Spleen (tissue), 11 donors: ENCODE results near the gene HOXB4. TPM values are rescaled to one million over a fixed set of nuclear protein-coding genes. Genes with fewer than 3 reads are reported as not detected.
A peak's percentile ranks its signal among the peaks of the same experiment; 100 is the strongest.

ENCODE experiments used
- DNase-seq: peaks from one replicate; pipeline ENCODE4 v3.0.0-alpha.2; 2020
- H3K27ac ChIP-seq, 8 donors: fragments of 200-600 bp; sonication (generic) in 7 of 8; 1 replicate in 4 of 8; 2 replicates in 4 of 8; pipeline versions ENCODE4 v1.5.0 to v1.8.0; 2016 to 2021; ENCODE audit warnings: inconsistent platforms in 4 of 8, mild to moderate bottlenecking in 4 of 8, moderate library complexity in 1 of 8
- H3K27me3 ChIP-seq, 7 donors: fragments of 200-600 bp; sonication (generic) in 6 of 7; replicated peaks in 1 of 7; 1 replicate in 4 of 7; 2 replicates in 3 of 7; pipeline versions ENCODE4 v1.5.0 to v1.8.0; 2016 to 2021; ENCODE audit warnings: inconsistent platforms in 3 of 7, mild to moderate bottlenecking in 1 of 7
- H3K36me3 ChIP-seq, 6 donors: fragments of 200-600 bp; sonication (generic) in 5 of 6; 1 replicate in 4 of 6; 2 replicates in 2 of 6; pipeline versions ENCODE4 v1.5.0 to v1.8.0; 2016 to 2021; ENCODE audit warnings: inconsistent platforms in 2 of 6
- H3K4me1 ChIP-seq, 6 donors: fragments of 200-600 bp; sonication (generic) in 5 of 6; 1 replicate in 3 of 6; 2 replicates in 3 of 6; pipeline versions ENCODE4 v1.5.0 to v1.8.0; 2016 to 2021; ENCODE audit warnings: inconsistent platforms in 3 of 6
- H3K4me3 ChIP-seq, 8 donors: fragments of 200-600 bp; sonication (generic) in 7 of 8; 1 replicate in 4 of 8; 2 replicates in 4 of 8; pipeline versions ENCODE4 v1.5.0 to v1.8.0; 2016 to 2021; ENCODE audit warnings: inconsistent platforms in 4 of 8, mild to moderate bottlenecking in 4 of 8, moderate library complexity in 2 of 8
- H3K9me3 ChIP-seq, 8 donors: fragments of 200-600 bp; sonication (generic) in 7 of 8; 1 replicate in 4 of 8; 2 replicates in 4 of 8; pipeline versions ENCODE4 v1.5.0 to v1.8.0; 2016 to 2021; ENCODE audit warnings: inconsistent platforms in 4 of 8
- POLR2A ChIP-seq, 3 donors: fragments of 450-650 bp; IDR thresholded peaks; one replicate each; pipeline ENCODE4 v1.5.1; 2017; ENCODE audit warnings: antibody characterized with exemption in 3 of 3, mild to moderate bottlenecking in 1 of 3
- POLR2AphosphoS5 ChIP-seq, 3 donors: sonication (generic); formaldehyde crosslinking; IDR thresholded peaks; one replicate each; pipeline ENCODE4 v1.5.1; 2017; ENCODE audit warnings: antibody characterized with exemption in 3 of 3
- WGBS, 5 donors: extraction: QIAGEN DNeasy Blood & Tissue Kit in 3 of 5; methylation state at CpG; one replicate each; pipeline versions ENCODE4 v1.1.5 to v1.1.7; 2013 to 2018; 5-methylcytosine and 5-hydroxymethylcytosine counted together
- intact Hi-C: fragments of 100-400 bp; cut with DNase I; formaldehyde crosslinking; loops from one replicate; pipeline ENCODE4 v1.15.0; 2023; ENCODE audit warnings: low total_unique reads
- polyA plus RNA-seq, 3 donors: library from polyadenylated mRNA; stranded (reverse); fragments of 200-250 nt; gene quantifications; one replicate each; pipeline ENCODE4 v1.2.1, GENCODE V29; 2013
- total RNA-seq, 7 donors: library from RNA; depleted of rRNA in 3 of 7; stranded (reverse); fragments of >200 nt in 3 of 7; fragmentation: NEBNext Ultra II Directional in 4 of 7; extraction: Animal tissue kit (Norgen Biotek cat#: 25700) in 4 of 7; gene quantifications; one replicate each; pipeline versions ENCODE4 v1.1.0 to v1.2.1, GENCODE V29; 2016 to 2021
- TF ChIP-seq, protein P1 (sequence below), 11 experiments: fragments of 200-600 bp in 7 of 11; fragments of 450-650 bp in 4 of 11; sonication (generic) in 4 of 11; IDR thresholded peaks in 8 of 11; conservative IDR thresholded peaks in 3 of 11; 1 replicate in 7 of 11; 2 replicates in 4 of 11; pipeline versions ENCODE4 v1.4.0 to v1.8.0; 2016 to 2021; ENCODE audit warnings: antibody characterized with exemption in 11 of 11, inconsistent platforms in 4 of 11, mild to moderate bottlenecking in 1 of 11
- donor health status: healthy with polysubstance abuse.
- donor health status: DM: no; HTN: no; CAD: no; lungs with moderate emphysema.
- donor health status: DM: no; HTN: no; CAD: no.
- donor health status: Bipolar disorder and iron deficiency.
- donor health status: healthy.
- donor health status: DM: no; HTN: no; CAD: no.
- donor health status: DM: yes; HTN: yes; CAD: no.

The HOXB4 gene
- total and polyA plus RNA-seq, 10 donors, result 1.9 to 6.4 (median 2.7) TPM

DNA sequence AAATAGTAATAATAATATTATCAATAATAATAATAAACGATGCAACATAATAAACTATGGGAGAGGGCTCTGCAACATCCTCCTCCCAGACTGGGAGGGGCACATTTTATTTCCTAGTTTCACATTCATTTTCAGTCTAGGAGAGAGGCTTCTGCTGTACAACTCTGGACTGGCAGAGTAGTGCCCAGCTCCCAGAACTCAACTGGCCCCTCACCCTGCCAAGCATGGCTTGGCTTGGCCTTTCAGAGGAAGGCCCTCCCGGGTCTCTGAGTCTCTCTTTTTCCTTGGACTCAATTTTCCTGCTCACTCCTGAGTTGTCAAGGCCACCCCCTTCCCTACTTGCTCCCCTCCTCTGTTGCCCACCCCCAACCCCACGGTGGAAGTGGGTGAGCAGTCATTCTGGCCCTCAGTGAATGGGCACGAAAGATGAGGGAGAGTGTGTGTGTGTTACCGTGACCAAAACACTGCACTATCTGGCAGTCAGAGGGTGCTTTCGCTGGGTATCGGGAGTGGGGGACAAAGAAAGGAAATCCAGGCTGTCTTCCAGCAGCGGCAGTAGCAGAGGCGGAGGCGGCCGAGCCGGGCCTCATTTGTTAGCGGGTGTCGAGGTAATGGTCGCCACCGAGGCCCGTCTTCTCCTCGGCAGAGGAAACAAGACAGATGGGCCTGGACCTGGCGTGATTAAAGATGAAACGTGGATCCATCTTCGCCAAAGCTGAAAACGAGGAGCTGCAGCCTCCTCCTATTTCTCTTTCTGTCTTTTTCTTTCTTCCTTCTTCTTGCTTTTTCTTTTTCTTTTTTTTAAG, 2.3 kb downstream of the HOXB4 start:
- H3K27ac ChIP-seq, result peak overlapping the region; percentile 23 to 89 (median 81)
- no peak for DNase-seq
- intact Hi-C loops, result no loop called here
- TF ChIP-seq, protein P1, sequence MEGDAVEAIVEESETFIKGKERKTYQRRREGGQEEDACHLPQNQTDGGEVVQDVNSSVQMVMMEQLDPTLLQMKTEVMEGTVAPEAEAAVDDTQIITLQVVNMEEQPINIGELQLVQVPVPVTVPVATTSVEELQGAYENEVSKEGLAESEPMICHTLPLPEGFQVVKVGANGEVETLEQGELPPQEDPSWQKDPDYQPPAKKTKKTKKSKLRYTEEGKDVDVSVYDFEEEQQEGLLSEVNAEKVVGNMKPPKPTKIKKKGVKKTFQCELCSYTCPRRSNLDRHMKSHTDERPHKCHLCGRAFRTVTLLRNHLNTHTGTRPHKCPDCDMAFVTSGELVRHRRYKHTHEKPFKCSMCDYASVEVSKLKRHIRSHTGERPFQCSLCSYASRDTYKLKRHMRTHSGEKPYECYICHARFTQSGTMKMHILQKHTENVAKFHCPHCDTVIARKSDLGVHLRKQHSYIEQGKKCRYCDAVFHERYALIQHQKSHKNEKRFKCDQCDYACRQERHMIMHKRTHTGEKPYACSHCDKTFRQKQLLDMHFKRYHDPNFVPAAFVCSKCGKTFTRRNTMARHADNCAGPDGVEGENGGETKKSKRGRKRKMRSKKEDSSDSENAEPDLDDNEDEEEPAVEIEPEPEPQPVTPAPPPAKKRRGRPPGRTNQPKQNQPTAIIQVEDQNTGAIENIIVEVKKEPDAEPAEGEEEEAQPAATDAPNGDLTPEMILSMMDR (IDR thresholded peaks at IDR 0.05 in 8 of 11, conservative IDR thresholded peaks at IDR 0.05 in 3 of 11), result no peak
- TF ChIP-seq POLR2AphosphoS5 (IDR thresholded peaks at IDR 0.05) (peak in 2 of 3 donors; percentile 9 to 34), POLR2A (IDR thresholded peaks at IDR 0.05) (no peak)
- no peaks in the 10 kb centered on the region for H3K36me3 ChIP-seq
- H3K9me3 ChIP-seq, result no peaks in the 10 kb centered on the region
- peak overlapping the region in 3 of 8 donors; percentile 55 to 85 (median 70) for H3K4me3 ChIP-seq
- H3K27me3 ChIP-seq, result peaks cover 0 to 61% (median 41%) of the 10 kb centered on the region in 7 donors
- WGBS, 5 donors, result 48 to 65% (median 61%) methylated on average over 22 of the region's 22 CpGs
- H3K4me1 ChIP-seq, result peaks cover 5 to 65% (median 40%) of the 10 kb centered on the region in 6 donors

DNA sequence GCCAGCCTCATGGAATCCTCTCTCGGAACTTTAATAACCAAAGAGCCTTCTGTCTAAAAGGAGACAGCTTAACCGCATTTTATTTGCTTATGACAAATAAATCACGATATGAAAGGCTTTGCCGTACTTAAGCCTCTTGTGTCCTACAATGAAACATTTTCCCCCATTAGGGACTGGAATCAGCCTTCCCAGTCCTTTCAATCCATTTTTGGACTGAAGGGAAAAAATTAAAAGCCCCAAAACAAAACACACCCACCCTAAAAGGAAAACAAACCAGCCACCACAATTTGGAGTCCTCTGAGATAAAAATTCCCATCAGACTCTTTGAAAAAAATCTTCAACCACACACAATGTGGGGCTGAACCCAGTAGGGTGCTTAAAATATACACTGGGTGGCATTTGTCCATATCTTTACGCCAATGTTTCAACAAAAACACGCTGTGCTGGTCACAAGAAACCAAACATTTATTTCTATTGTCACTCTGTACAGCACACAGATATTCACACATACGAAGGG, 3.0 kb downstream of the HOXB4 start:
- Histone ChIP-seq H3K9me3 (no peaks in the 10 kb centered on the region), H3K27ac (peak overlapping the region in 7 of 8 donors; percentile 58 to 89 (median 83)), H3K4me3 (peak overlapping the region in 1 of 8 donors; percentile 85), H3K4me1 (peaks cover 5 to 58% (median 40%) of the 10 kb centered on the region in 6 donors), H3K27me3 (peaks cover 0 to 61% (median 34%) of the 10 kb centered on the region in 7 donors), H3K36me3 (no peaks in the 10 kb centered on the region)
- no peak for TF ChIP-seq POLR2AphosphoS5 (IDR thresholded peaks at IDR 0.05)
- no peak for TF ChIP-seq POLR2A (IDR thresholded peaks at IDR 0.05)
- TF ChIP-seq, protein P1 (IDR thresholded peaks at IDR 0.05 in 8 of 11, conservative IDR thresholded peaks at IDR 0.05 in 3 of 11), result no peak
- DNase-seq, result no peak
- intact Hi-C loops, result no loop called here
- 66 to 84% (median 74%) methylated on average over 7 of the region's 7 CpGs for WGBS, 5 donors

DNA sequence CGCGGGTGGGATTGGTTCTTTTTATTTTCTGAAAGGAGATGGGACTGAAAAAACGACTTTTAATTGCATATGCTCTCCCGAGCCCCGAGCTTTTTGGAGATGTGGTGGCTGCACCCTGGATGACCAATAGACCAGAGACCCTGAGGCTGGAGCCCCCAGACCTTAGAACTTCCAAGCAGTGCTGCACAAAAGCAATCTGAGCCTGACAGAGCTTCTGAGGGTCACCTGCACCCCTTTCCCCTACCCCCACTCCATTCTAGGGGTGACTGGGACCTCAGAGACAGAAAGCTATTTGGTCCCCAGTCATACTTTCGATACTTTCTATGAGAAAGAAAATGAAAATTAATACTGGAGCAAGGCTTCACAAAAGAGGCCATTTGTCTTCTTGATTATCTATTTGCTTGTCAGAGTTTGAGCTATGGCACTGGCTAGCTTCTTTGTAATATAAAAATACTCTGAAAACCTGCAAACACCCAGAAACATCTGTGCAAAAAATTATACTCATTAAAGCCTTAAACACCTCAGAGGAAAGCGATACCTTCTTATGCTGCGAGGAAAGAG, 3.6 kb downstream of the HOXB4 start:
- peaks cover 5 to 53% (median 35%) of the 10 kb centered on the region in 6 donors for H3K4me1 ChIP-seq
- no peaks in the 10 kb centered on the region for H3K36me3 ChIP-seq
- peak overlapping the region in 7 of 8 donors; percentile 58 to 89 (median 83) for H3K27ac ChIP-seq
- peak overlapping the region in 2 of 8 donors; percentile 7 to 8 for H3K4me3 ChIP-seq
- intact Hi-C loops, result no loop called here
- no peak for DNase-seq
- TF ChIP-seq POLR2AphosphoS5 (IDR thresholded peaks at IDR 0.05) (no peak), POLR2A (IDR thresholded peaks at IDR 0.05) (no peak)
- TF ChIP-seq, protein P1 (IDR thresholded peaks at IDR 0.05 in 8 of 11, conservative IDR thresholded peaks at IDR 0.05 in 3 of 11), result no peak
- 70 to 83% (median 78%) methylated on average over 8 of the region's 8 CpGs for WGBS, 5 donors
- H3K9me3 ChIP-seq, result no peaks in the 10 kb centered on the region
- peaks cover 0 to 61% (median 28%) of the 10 kb centered on the region in 7 donors for H3K27me3 ChIP-seq
